AG09319 (cell line): ENCODE data around the gene KIRREL3.

Experiments
- DNase-seq: peaks from one replicate; pipeline ENCODE4 v3.0.0-alpha.2; 2010; ENCODE audit warnings: low read depth; ENCODE audit errors: extremely low read depth
- CTCF ChIP-seq: IDR thresholded peaks from 2 replicates; pipeline ENCODE4 v1.5.1; 2011; ENCODE audit warnings: low read depth, mild to moderate bottlenecking, inconsistent platforms, low read length, moderate library complexity

KIRREL3 gene

GRCh38 chr11:126538071-126538470 lies 462.5 kb downstream of the KIRREL3 start:
- DNase-seq, result no peak

GRCh38 chr11:126537492-126537891 lies 463.1 kb downstream of the KIRREL3 start:
- no peak for DNase-seq
- TF ChIP-seq CTCF, result no peak

More at GRCh38 chr11:126538071-126538470, 462.5 kb downstream of the KIRREL3 start:
- no peak for TF ChIP-seq CTCF

GRCh38 chr11:126534141-126534805 lies 466.3 kb downstream of the KIRREL3 start:
- no peak for DNase-seq
- TF ChIP-seq CTCF, result no peak

GRCh38 chr11:126533560-126533959 lies 467.0 kb downstream of the KIRREL3 start:
- no peak for TF ChIP-seq CTCF

GRCh38 chr11:126530416-126530815 lies 470.2 kb downstream of the KIRREL3 start:
- no peak for DNase-seq
- no peak for TF ChIP-seq CTCF

More at GRCh38 chr11:126533560-126533959, 467.0 kb downstream of the KIRREL3 start:
- no peak for DNase-seq

- no peak for TF ChIP-seq CTCF
- DNase-seq, result no peak
These were observed 471.5 kb downstream of the KIRREL3 start for GRCh38 chr11:126529037-126529436.

GRCh38 chr11:126528075-126528474 lies 472.5 kb downstream of the KIRREL3 start:
- TF ChIP-seq CTCF, result no peak

More at GRCh38 chr11:126528075-126528474, 472.5 kb downstream of the KIRREL3 start:
- DNase-seq, result no peak
